ENCODE measurements around the gene CTAGE1. TPM values are rescaled to one million over a fixed set of nuclear protein-coding genes. Genes with fewer than 3 reads are reported as not detected.

CTAGE1 gene
- polyA plus RNA-seq, 3 donors: not detected

- no peak overlapping the region for H3K27ac ChIP-seq (ENCODE audit: low read depth, low read length)
- WGBS, 3 donors: 52 to 86% (median 84%) methylated on average over 4 of the region's 4 CpGs
These were observed 29.2 kb upstream of the CTAGE1 start for GRCh38 chr18:22446911-22447310.

DNA sequence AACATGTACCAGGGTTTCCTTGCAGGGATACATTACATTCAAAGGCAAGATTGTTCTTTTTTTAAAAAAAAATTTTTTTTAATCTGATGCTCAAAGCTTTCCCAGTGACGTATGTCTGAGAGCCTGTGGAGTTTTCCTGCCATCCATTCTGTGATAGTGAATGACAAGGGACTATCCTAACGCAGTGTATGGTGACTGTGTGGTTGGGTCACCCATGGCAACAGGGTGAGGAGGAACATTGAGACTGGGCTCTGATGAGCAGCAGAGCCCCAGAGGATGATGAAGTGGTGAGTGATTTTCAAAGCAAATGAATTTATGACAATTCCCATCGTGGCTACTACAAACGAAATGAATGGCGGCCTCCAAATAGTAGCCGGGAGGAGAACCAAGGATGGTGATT, 28.6 kb upstream of the CTAGE1 start:
- no peak overlapping the region for H3K27ac ChIP-seq (ENCODE audit: low read depth, low read length)
- 89 to 93% (median 89%) methylated on average over 6 of the region's 6 CpGs for WGBS, 3 donors

- H3K27ac ChIP-seq (ENCODE audit: low read depth, low read length): no peak overlapping the region
These were observed 23.9 kb upstream of the CTAGE1 start for GRCh38 chr18:22441638-22442037.

DNA sequence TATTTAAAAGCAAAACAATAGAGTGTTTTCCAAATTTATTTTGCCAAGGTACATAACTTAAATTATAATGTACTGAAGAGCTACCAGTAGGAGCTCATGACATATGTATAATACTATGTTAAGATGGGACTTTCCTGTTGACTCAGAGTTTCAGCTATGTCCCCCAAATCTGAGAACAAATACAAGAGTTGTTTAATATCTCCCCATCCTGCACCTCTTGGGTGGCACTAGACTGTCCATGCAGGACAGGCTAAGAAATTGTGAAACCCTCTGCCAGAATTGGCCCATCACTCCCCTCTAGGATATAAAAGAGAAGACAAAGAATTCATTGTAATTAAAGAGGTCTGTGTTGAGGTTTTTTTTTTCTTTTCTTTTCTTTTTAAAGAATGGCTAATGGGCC, 21.7 kb upstream of the CTAGE1 start:
- H3K27ac ChIP-seq (ENCODE audit: low read depth, low read length): no peak overlapping the region

DNA sequence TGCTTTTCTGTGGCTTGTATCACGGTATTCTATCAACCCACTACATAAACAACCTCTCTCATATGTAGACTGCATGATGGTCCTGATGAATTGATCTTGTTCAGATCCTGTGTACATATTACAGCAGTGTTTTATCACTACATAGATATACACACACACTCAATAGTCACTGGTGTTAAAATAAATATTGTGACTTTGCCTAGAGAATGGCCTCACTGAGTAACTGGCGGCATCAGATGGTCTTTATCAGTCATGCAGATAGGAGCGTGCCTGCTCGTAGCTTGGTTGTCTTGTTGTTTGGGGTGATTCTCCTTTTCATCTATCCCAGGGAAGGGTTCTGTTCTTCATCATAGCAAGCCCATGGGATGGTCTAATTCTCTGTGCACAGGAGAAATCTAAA, 18.4 kb upstream of the CTAGE1 start:
- H3K27ac ChIP-seq (ENCODE audit: low read depth, low read length): no peak overlapping the region
- 61 to 93% (median 83%) methylated on average over 4 of the region's 4 CpGs for WGBS, 3 donors

GRCh38 chr18:22434973-22435608, 17.4 kb upstream of the CTAGE1 start:
- 71 to 89% (median 84%) methylated on average over 5 of the region's 5 CpGs for WGBS, 3 donors
- H3K27ac ChIP-seq (ENCODE audit: low read depth, low read length): no peak overlapping the region

GRCh38 chr18:22433956-22434355, 16.2 kb upstream of the CTAGE1 start:
- no peak overlapping the region for H3K27ac ChIP-seq (ENCODE audit: low read depth, low read length)
- WGBS, 3 donors: 64 to 81% (median 71%) methylated on average over 7 of the region's 7 CpGs

- no peak overlapping the region for H3K27ac ChIP-seq (ENCODE audit: low read depth, low read length)
- 42 to 60% (median 46%) methylated on average over 13 of the region's 13 CpGs for WGBS, 3 donors
These were observed 15.0 kb upstream of the CTAGE1 start for GRCh38 chr18:22432657-22433137.

- 81 to 93% (median 87%) methylated on average over 3 of the region's 3 CpGs for WGBS, 3 donors
- H3K27ac ChIP-seq (ENCODE audit: low read depth, low read length): no peak overlapping the region
These were observed 11.8 kb upstream of the CTAGE1 start for GRCh38 chr18:22429564-22429963.

DNA sequence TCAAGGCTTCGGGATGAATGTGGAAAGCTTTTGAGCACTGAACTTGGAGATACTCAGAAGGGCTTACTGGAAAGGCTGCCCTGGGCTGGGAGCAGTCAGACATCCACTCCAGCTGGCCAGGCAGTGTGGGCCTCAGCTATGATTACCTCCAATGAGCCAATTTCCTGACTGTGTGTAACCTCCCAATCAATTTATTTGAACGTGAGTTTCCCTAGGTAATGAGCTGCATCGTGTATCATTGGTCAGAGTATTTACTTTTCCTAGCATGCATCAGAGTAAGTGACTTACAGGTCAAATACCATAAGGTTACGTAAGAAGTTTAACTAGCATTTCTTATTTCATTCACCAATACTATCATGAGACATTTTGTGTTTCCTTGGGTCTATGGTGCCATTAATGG, 11.0 kb upstream of the CTAGE1 start:
- no peak overlapping the region for H3K27ac ChIP-seq (ENCODE audit: low read depth, low read length)
- 53 to 87% (median 85%) methylated on average over 4 of the region's 4 CpGs for whole genome bisulfite sequencing, 3 donors

GRCh38 chr18:22427822-22428549, 10.3 kb upstream of the CTAGE1 start:
- no peak overlapping the region for H3K27ac ChIP-seq (ENCODE audit: low read depth, low read length)
- 32 to 81% (median 77%) methylated on average over 7 of the region's 7 CpGs for WGBS, 3 donors

DNA sequence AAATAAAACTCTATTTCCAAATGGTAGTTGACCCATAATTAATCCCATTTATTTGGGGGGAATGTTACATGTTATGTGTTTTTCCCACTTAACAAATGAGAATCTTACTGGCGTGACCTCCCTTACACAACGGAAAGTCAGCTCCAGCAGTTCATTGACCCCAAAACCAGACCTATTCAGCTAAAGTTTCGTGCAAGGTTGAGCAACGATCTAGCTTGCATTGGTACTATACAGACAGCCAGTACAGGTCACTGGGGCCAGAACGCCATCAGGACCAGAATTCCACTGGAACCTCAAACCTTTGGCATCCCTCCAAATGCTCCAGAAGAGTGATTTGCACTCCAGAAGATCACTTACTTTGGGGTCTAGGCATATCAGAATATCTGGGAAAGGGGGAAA, 6.8 kb upstream of the CTAGE1 start:
- 84 to 91% (median 91%) methylated on average over 5 of the region's 5 CpGs for WGBS, 3 donors
- H3K27ac ChIP-seq (ENCODE audit: low read depth, low read length): no peak overlapping the region

GRCh38 chr18:22423878-22424564, 6.3 kb upstream of the CTAGE1 start:
- no peak overlapping the region for H3K27ac ChIP-seq (ENCODE audit: low read depth, low read length)

DNA sequence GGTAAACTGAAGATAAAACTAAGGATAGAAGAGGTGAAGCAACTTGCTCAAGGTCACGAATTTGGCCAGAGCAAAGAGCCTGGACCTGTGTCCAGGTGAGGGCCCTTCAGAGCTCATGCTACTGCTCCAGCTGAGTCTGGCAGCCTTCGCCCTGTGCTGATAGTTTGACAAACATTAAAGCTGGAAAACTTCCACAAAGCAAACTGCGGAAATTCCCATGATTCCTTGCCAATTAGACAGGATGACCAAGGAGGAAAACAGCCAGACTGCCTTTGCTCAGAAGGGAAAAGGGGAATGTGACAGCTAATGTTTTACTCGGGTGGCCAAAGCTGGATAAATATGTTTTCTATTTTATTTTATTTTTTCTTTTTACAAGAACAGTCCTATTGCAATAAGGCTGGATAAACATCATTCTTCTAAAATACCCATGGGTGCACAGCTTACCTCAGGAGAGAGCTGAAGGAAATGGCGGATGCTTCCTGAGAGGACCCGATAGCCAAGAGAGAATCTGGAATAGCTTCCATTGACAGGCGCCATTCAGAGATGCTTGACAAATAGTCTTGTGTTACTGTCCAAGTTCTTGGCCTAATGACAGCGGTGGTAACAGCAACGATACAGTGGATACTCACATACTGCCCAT, 5.3 kb upstream of the CTAGE1 start:
- H3K27ac ChIP-seq (ENCODE audit: low read depth, low read length): no peak overlapping the region
- WGBS, 3 donors: 41 to 56% (median 51%) methylated on average over 9 of the region's 9 CpGs

More at GRCh38 chr18:22423878-22424564, 6.3 kb upstream of the CTAGE1 start:
- 92% methylated on average over 9 of the region's 9 CpGs for WGBS, 3 donors

DNA sequence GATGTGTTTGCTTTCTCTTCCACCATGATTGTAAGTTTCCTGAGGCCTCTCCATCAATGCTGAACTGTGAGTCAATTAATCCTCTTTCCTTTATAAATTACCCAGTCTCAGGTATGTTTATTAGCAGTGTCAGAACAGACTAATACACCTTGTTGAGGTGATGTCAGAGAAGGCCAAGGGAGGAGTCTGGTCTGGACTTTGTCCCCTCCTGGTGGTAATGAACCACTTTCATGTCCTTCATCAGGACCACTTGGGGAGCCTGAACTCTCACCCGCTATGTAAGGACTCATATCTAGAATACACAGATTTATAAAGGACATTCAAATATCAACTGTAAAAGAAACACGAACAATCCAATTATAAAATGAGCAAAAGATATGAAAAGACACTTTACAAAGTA, 2.9 kb upstream of the CTAGE1 start:
- WGBS, 3 donors: 74 to 94% (median 90%) methylated on average over 2 of the region's 2 CpGs
- H3K27ac ChIP-seq (ENCODE audit: low read depth, low read length): no peak overlapping the region

- H3K27ac ChIP-seq (ENCODE audit: low read depth, low read length): no peak overlapping the region
- WGBS, 3 donors: 58 to 73% (median 68%) methylated on average over 4 of the region's 4 CpGs
These were observed 5.4 kb downstream of the CTAGE1 start for GRCh38 chr18:22412176-22412911.

DNA sequence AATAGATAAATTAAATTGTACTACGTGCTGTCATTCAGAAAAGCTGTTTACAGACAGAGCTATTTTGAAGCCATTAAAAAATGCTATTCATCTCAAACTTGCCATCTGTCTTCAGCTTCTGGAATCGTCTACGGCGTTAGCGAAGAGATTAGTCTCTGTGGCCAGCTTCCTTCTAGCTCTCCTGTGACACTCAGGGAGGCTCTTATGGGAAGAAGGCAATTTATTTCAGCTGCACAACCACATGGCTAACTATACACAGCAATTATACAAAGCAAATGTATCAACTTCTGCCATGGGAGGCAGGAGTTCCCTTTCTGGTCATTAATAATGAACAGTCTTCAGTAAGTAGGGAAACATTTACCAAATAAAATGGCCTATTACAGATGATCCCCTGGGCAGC, 6.3 kb downstream of the CTAGE1 start:
- no peak overlapping the region for H3K27ac ChIP-seq (ENCODE audit: low read depth, low read length)
- 67 to 80% (median 79%) methylated on average over 5 of the region's 5 CpGs for WGBS, 3 donors

GRCh38 chr18:22410126-22410525, 7.6 kb downstream of the CTAGE1 start:
- WGBS, 3 donors: 86 to 95% (median 86%) methylated on average over 3 of the region's 3 CpGs
- no peak overlapping the region for H3K27ac ChIP-seq (ENCODE audit: low read depth, low read length)
